NB4 (cell line): ENCODE measurements around the gene FAM136A.
A peak's percentile ranks its signal among the peaks of the same experiment; 100 is the strongest.

ENCODE experiments used
- DNase-seq: peaks from one replicate; pipeline ENCODE4 v3.0.0; 2010; ENCODE audit warnings: low read depth
- H3K4me3 ChIP-seq: one replicate; pipeline ENCODE4 v1.5.1; 2011; ENCODE audit warnings: mild to moderate bottlenecking, low read depth, low read length, moderate library complexity
- MYC ChIP-seq: IDR thresholded peaks from 2 replicates; pipeline ENCODE4 v1.6.1; 2011; ENCODE audit warnings: low read depth, low read length
- POLR2A ChIP-seq: IDR thresholded peaks from 2 replicates; pipeline ENCODE4 v1.6.1; 2011; ENCODE audit warnings: mild to moderate bottlenecking; ENCODE audit not compliant: insufficient read length; ENCODE audit errors: extremely low read depth
- TF ChIP-seq, protein P1 (sequence below): IDR thresholded peaks from one replicate; pipeline ENCODE4 v1.5.1; 2012; ENCODE audit warnings: low read depth, low read length
- TF ChIP-seq, protein P2 (sequence below): IDR thresholded peaks from 2 replicates; pipeline ENCODE4 v1.6.1; 2011; ENCODE audit warnings: low read depth, low read length

FAM136A gene

GRCh38 chr2:70301344-70302194 is at the start of gene FAM136A:
Gene FAM136A, minus strand, starts transcription at chr2:70302067. Its CDS starts 56 bp downstream, at chr2:70302011.
- peak within 1 kb of the TSS; percentile 78 for H3K4me3 ChIP-seq
- TF ChIP-seq POLR2A (peak; percentile 82), MYC (peak; percentile 71; the same call in 1 of the 2 replicates)
- TF ChIP-seq, protein P1, sequence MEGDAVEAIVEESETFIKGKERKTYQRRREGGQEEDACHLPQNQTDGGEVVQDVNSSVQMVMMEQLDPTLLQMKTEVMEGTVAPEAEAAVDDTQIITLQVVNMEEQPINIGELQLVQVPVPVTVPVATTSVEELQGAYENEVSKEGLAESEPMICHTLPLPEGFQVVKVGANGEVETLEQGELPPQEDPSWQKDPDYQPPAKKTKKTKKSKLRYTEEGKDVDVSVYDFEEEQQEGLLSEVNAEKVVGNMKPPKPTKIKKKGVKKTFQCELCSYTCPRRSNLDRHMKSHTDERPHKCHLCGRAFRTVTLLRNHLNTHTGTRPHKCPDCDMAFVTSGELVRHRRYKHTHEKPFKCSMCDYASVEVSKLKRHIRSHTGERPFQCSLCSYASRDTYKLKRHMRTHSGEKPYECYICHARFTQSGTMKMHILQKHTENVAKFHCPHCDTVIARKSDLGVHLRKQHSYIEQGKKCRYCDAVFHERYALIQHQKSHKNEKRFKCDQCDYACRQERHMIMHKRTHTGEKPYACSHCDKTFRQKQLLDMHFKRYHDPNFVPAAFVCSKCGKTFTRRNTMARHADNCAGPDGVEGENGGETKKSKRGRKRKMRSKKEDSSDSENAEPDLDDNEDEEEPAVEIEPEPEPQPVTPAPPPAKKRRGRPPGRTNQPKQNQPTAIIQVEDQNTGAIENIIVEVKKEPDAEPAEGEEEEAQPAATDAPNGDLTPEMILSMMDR, result peak; percentile 73
- TF ChIP-seq, protein P2, sequence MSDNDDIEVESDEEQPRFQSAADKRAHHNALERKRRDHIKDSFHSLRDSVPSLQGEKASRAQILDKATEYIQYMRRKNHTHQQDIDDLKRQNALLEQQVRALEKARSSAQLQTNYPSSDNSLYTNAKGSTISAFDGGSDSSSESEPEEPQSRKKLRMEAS, result 0 out of 2 replicates have a peak, but pooled peaks have one; percentile 3
- peak; percentile 92 for DNase-seq

- no peak for DNase-seq
- no peak overlapping the region for H3K4me3 ChIP-seq
- no peak for TF ChIP-seq MYC
- TF ChIP-seq, protein P2, result no peak
- TF ChIP-seq, protein P1, result no peak
- TF ChIP-seq POLR2A, result no peak
These were observed 48.2 kb upstream of the FAM136A start for GRCh38 chr2:70349921-70350685.

DNA sequence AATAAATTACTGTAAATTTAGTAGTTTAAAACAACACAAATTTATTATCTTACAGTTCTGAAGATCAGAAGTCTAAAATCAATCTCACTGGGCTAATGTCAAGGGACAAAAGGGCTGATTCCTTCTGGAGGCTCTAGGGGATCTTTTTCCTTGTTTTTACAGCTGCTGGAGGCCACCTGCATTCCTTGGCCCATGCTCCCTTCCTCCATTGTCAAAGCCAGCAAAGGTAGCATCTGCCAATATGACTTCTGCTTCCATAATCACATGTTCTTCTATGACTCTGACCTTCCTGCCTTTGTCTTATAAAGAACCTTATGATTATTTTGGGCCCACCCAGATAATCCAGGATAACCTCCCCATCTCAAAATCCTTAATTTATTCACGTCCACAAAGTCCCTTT is 46.0 kb upstream of the FAM136A start:
- DNase-seq, result no peak
- no peak for TF ChIP-seq MYC
- TF ChIP-seq, protein P1, result no peak
- TF ChIP-seq, protein P2, result no peak
- TF ChIP-seq POLR2A, result no peak
- no peak overlapping the region for H3K4me3 ChIP-seq

DNA sequence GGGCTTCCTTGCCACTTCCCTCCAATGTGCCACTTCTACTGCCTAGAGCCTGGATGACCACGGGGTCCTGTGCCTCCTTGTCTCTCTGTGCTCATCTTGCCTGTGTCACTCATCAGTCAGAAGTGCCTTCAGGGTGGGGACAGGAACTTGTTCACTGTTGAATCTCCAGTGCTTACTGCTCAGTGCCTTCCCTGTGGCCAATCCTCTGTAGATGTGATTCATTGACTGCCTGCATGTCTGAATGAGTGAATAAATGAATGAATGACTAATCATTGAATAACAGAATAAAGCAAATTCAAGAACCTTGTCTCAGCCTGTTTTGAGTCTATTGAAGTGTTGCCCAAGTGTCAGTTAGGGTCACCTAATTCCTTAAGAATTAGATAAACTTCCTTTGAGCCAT is 42.3 kb upstream of the FAM136A start:
- no peak for DNase-seq
- no peak overlapping the region for H3K4me3 ChIP-seq
- TF ChIP-seq, protein P2, result no peak
- no peak for TF ChIP-seq MYC

DNA sequence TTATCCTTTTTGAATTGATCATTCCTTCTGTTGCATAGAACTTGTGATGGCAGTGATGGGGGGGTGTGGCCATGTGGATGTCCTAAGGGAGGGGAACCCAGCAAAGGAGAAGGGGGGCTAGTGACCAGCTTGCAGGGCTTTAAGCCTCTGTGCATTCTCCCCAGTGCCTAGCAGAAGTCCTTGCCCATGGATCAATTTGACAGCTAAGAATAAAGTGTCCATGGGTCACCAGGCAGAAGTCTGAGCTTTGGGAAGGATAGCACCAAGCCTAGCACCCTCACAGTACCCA is 39.6 kb upstream of the FAM136A start:
- H3K4me3 ChIP-seq, result no peak overlapping the region
- no peak for TF ChIP-seq POLR2A
- TF ChIP-seq, protein P1, result no peak
- TF ChIP-seq, protein P2, result no peak
- no peak for TF ChIP-seq MYC
- no peak for DNase-seq
